HepG2 (cell line): Measurements from ENCODE around the gene SLC9A5. TPM values are rescaled to one million over a fixed set of nuclear protein-coding genes. Genes with fewer than 3 reads are reported as not detected.
A peak's percentile ranks its signal among the peaks of the same experiment; 100 is the strongest.

Experiments
- AGO2 ChIP-seq: fragments of 200-400 bp; formaldehyde crosslinking; optimal IDR thresholded peaks from 2 replicates; pipeline ENCODE3; 2017; ENCODE audit warnings: mild to moderate bottlenecking, low read depth, low read length, moderate library complexity
- GATAD2A ChIP-seq: IDR thresholded peaks from 2 replicates; pipeline ENCODE4 v1.6.1; 2016
- KDM4B ChIP-seq: sonication (generic); formaldehyde crosslinking; IDR thresholded peaks from 2 replicates; pipeline ENCODE4 v1.4.0; 2020; ENCODE audit warnings: missing genetic modification reagents
- KLF15 ChIP-seq: sonication (generic); formaldehyde crosslinking; IDR thresholded peaks from 2 replicates; pipeline ENCODE4 v1.8.1; 2023; ENCODE audit warnings: borderline replicate concordance, mild to moderate bottlenecking, inconsistent platforms, missing genetic modification reagents, mixed read lengths
- MIXL1 ChIP-seq: IDR thresholded peaks from 2 replicates; pipeline ENCODE4 v1.6.1; 2016
- NCOA2 ChIP-seq: sonication (generic); formaldehyde crosslinking; IDR thresholded peaks from 2 replicates; pipeline ENCODE4 v1.8.0; 2022; ENCODE audit warnings: inconsistent platforms
- NCOA5 ChIP-seq: sonication (generic); formaldehyde crosslinking; IDR thresholded peaks from 2 replicates; pipeline ENCODE4 v1.4.0; 2020; ENCODE audit warnings: missing genetic modification reagents
- NR1H2 ChIP-seq: sonication (generic); formaldehyde crosslinking; IDR thresholded peaks from 2 replicates; pipeline ENCODE4 v1.8.1; 2022; ENCODE audit warnings: low read depth, missing genetic modification reagents, borderline replicate concordance
- PRMT3 ChIP-seq: sonication (generic); formaldehyde crosslinking; IDR thresholded peaks from 2 replicates; pipeline ENCODE4 v1.8.1; 2022; ENCODE audit warnings: low read depth, mild to moderate bottlenecking, moderate library complexity, missing genetic modification reagents, borderline replicate concordance
- RARG ChIP-seq: sonication (generic); formaldehyde crosslinking; IDR thresholded peaks from 2 replicates; pipeline ENCODE4 v1.4.0; 2020; ENCODE audit warnings: low read depth, mild to moderate bottlenecking, missing genetic modification reagents
- RFXANK ChIP-seq: IDR thresholded peaks from 2 replicates; pipeline ENCODE4 v1.6.1; 2016
- SAP130 ChIP-seq: IDR thresholded peaks from 2 replicates; pipeline ENCODE4 v1.6.1; 2016; ENCODE audit warnings: low read depth
- TBL1XR1 ChIP-seq: fragments of 150-350 bp; IDR thresholded peaks from 2 replicates; pipeline ENCODE4 v1.6.1; 2014; ENCODE audit warnings: borderline replicate concordance, low read length; ENCODE audit not compliant: partially characterized antibody
- TGIF2 ChIP-seq: IDR thresholded peaks from 2 replicates; pipeline ENCODE4 v1.6.1; 2016; ENCODE audit warnings: control low read depth, missing compliant biosample characterization
- ZEB1 ChIP-seq: IDR thresholded peaks from 2 replicates; pipeline ENCODE4 v1.6.1; 2012; ENCODE audit warnings: mild to moderate bottlenecking, low read depth, inconsistent platforms; ENCODE audit not compliant: insufficient replicate concordance
- ZFYVE20 ChIP-seq: sonication (generic); formaldehyde crosslinking; IDR thresholded peaks from 2 replicates; pipeline ENCODE4 v1.8.0; 2023; ENCODE audit warnings: low read depth, mild to moderate bottlenecking, moderate library complexity, missing genetic modification reagents, borderline replicate concordance
- ZNF136 ChIP-seq: sonication (generic); formaldehyde crosslinking; IDR thresholded peaks from 2 replicates; pipeline ENCODE4 v1.8.1; 2022; ENCODE audit warnings: low read depth, mild to moderate bottlenecking, moderate library complexity, missing genetic modification reagents
- ZNF34 ChIP-seq: sonication (generic); formaldehyde crosslinking; IDR thresholded peaks from 2 replicates; pipeline ENCODE4 v1.4.0; 2020; ENCODE audit warnings: mild to moderate bottlenecking, missing genetic modification reagents, borderline replicate concordance
- ZNF720 ChIP-seq: sonication (generic); formaldehyde crosslinking; IDR thresholded peaks from 2 replicates; pipeline ENCODE4 v1.4.0; 2020; ENCODE audit warnings: missing genetic modification reagents
- ZNF777 ChIP-seq: sonication (generic); formaldehyde crosslinking; IDR thresholded peaks from 2 replicates; pipeline ENCODE4 v1.4.0; 2020; ENCODE audit warnings: missing genetic modification reagents
- ZNF891 ChIP-seq: sonication (generic); formaldehyde crosslinking; IDR thresholded peaks from 2 replicates; pipeline ENCODE4 v1.5.0; 2020; ENCODE audit warnings: mild to moderate bottlenecking, missing genetic modification reagents
- ZSCAN30 ChIP-seq: sonication (generic); formaldehyde crosslinking; IDR thresholded peaks from 2 replicates; pipeline ENCODE4 v1.5.0; 2020; ENCODE audit warnings: mild to moderate bottlenecking, missing genetic modification reagents
- polyA plus RNA-seq, 8 experiments: library from polyadenylated mRNA; depleted of rRNA in 3 of 8; stranded (reverse) in 7 of 8; unstranded in 1 of 8; fragments of >200 nt; fragmentation: Illumina TruSeq in 4 of 8; extraction: Trizol in 4 of 8; gene quantifications; 2 replicates each; pipeline versions ENCODE4 v1.2.1 to v1.2.3, GENCODE V29; 2011 to 2016; ENCODE audit warnings: low read depth in 4 of 8, missing spikeins in 1 of 8, mixed read lengths in 1 of 8; ENCODE audit not compliant: insufficient read depth in 1 of 8
- total RNA-seq, 5 experiments: library from RNA; depleted of rRNA; stranded (reverse); fragments of >200 nt; fragmentation: Illumina TruSeq; extraction: Trizol; gene quantifications; 2 replicates each; pipeline ENCODE4 v1.2.3, GENCODE V29; 2016; ENCODE audit warnings: low read depth in 1 of 5
- TF ChIP-seq, protein P1 (sequence below): sonication (generic); formaldehyde crosslinking; IDR thresholded peaks from 2 replicates; pipeline ENCODE4 v1.5.1; 2020; ENCODE audit warnings: mild to moderate bottlenecking, missing genetic modification reagents, moderate library complexity
- TF ChIP-seq, protein P2 (sequence below): sonication (generic); formaldehyde crosslinking; IDR thresholded peaks from 2 replicates; pipeline ENCODE4 v1.4.0; 2020; ENCODE audit warnings: missing genetic modification reagents

SLC9A5 gene
- total and polyA plus RNA-seq, 2 of the 13 experiments (the other 11 are each of a cell fraction or from before 2014, with no cell fraction given) = 0.58 to 1.4 TPM

DNA sequence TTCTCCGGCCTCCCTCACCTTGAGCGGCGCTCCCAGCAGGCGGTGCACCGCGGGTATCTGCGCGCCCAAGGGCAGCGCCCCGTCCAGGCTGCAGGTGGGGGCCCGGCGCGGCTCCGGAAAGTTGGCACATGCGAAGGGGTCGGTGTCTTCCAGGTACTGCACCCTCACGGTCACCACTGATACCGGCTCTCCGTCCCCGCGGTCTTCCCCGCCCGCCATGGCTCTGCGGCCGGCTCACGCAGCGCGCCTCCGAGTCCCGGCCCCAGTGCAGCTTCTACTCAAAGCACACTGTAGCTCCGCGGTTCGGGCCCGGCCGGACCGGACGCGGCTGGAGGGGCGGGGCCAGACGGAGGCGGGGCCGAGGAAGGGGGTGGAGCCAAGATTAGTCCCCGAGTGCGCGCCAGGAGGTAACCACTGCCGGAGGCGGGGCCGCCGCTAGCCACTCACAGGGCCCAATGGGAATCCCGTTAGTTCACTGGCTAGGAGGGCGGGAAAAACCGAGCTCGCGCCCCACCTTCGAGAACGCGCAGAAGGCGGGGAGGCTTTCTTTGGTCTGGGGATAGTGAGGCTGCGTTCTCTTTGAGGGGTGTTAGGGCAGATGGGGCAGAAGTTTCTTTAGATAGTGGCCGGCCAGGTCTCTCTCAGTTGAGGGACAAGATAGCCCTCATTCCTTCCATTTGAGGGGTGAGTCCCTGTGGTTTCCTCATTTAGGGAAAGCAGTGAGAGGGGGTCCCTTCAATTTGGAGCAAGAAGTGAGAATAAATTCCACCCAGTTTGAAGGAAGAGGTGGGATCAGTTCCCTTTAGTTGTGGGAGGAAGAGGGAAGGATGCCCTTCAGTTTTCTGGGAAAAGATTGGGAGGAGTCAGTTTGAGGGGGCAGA lies 1.3 kb upstream of the SLC9A5 start, which contains the start of gene FHOD1 (continued):
- TF ChIP-seq, protein P1, sequence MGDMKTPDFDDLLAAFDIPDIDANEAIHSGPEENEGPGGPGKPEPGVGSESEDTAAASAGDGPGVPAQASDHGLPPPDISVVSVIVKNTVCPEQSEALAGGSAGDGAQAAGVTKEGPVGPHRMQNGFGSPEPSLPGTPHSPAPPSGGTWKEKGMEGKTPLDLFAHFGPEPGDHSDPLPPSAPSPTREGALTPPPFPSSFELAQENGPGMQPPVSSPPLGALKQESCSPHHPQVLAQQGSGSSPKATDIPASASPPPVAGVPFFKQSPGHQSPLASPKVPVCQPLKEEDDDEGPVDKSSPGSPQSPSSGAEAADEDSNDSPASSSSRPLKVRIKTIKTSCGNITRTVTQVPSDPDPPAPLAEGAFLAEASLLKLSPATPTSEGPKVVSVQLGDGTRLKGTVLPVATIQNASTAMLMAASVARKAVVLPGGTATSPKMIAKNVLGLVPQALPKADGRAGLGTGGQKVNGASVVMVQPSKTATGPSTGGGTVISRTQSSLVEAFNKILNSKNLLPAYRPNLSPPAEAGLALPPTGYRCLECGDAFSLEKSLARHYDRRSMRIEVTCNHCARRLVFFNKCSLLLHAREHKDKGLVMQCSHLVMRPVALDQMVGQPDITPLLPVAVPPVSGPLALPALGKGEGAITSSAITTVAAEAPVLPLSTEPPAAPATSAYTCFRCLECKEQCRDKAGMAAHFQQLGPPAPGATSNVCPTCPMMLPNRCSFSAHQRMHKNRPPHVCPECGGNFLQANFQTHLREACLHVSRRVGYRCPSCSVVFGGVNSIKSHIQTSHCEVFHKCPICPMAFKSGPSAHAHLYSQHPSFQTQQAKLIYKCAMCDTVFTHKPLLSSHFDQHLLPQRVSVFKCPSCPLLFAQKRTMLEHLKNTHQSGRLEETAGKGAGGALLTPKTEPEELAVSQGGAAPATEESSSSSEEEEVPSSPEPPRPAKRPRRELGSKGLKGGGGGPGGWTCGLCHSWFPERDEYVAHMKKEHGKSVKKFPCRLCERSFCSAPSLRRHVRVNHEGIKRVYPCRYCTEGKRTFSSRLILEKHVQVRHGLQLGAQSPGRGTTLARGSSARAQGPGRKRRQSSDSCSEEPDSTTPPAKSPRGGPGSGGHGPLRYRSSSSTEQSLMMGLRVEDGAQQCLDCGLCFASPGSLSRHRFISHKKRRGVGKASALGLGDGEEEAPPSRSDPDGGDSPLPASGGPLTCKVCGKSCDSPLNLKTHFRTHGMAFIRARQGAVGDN (CRISPR knock-in tag) = peak; percentile 88
- TF ChIP-seq AGO2 (peak; percentile 83), RARG (CRISPR knock-in tag) (0 out of 2 replicates have a peak, but pooled peaks have one; percentile 80), ZEB1 (no peak), ZNF891 (CRISPR knock-in tag) (peak; percentile 97), ZFYVE20 (CRISPR knock-in tag) (no peak), SAP130 (CRISPR knock-in tag) (peak; percentile 91), GATAD2A (CRISPR knock-in tag) (0 out of 2 replicates have a peak, but pooled peaks have one; percentile 48), KLF15 (no peak), PRMT3 (CRISPR knock-in tag) (no peak), ZSCAN30 (CRISPR knock-in tag) (no peak), ZNF777 (CRISPR knock-in tag) (peak; percentile 91), KDM4B (CRISPR knock-in tag) (0 out of 2 replicates have a peak, but pooled peaks have one; percentile 34), ZNF34 (CRISPR knock-in tag) (no peak), TGIF2 (CRISPR knock-in tag) (peak; percentile 48; the same call in 1 of the 2 replicates), ZNF720 (no peak), ZNF136 (peak; percentile 65; the same call in 1 of the 2 replicates), NCOA5 (CRISPR knock-in tag) (no peak), NCOA2 (CRISPR knock-in tag) (no peak), RFXANK (peak; percentile 57; the same call in 1 of the 2 replicates), MIXL1 (CRISPR knock-in tag) (0 out of 2 replicates have a peak, but pooled peaks have one; percentile 64), TBL1XR1 (no peak), NR1H2 (CRISPR knock-in tag) (no peak)
- TF ChIP-seq, protein P2, sequence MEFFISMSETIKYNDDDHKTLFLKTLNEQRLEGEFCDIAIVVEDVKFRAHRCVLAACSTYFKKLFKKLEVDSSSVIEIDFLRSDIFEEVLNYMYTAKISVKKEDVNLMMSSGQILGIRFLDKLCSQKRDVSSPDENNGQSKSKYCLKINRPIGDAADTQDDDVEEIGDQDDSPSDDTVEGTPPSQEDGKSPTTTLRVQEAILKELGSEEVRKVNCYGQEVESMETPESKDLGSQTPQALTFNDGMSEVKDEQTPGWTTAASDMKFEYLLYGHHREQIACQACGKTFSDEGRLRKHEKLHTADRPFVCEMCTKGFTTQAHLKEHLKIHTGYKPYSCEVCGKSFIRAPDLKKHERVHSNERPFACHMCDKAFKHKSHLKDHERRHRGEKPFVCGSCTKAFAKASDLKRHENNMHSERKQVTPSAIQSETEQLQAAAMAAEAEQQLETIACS (CRISPR knock-in tag) = peak; percentile 93
